HepG2 (cell line): ENCODE results near the gene CAMK1D. TPM values are rescaled to one million over a fixed set of nuclear protein-coding genes. Genes with fewer than 3 reads are reported as not detected.

Experiments used
- ATAC-seq: fragments of 200-7000 bp; cut with Tn5 transposase; 3 replicates; pipeline ENCODE4 v1.9.1; 2020; ENCODE audit warnings: mild to moderate bottlenecking, moderate library complexity
- BruUV-seq: library from RNA; stranded (reverse); fragments of 400-500 nt; replicated peaks from 2 replicates; lab custom pipeline; 2021; lab: Mats Ljungman, UMichigan
- CTCF ChIA-PET: fragments of 300-600 bp; formaldehyde crosslinking; extraction: SDS; loops from one replicate; lab custom pipeline; 2021; ENCODE audit warnings: low total read pairs, inconsistent platforms, low intra/inter-chr PET ratio; lab: Yijun Ruan, JAX
- POLR2A ChIA-PET: fragments of 350-600 bp; sonication (Branson Sonifier 250); formaldehyde crosslinking; loops from one replicate; lab custom pipeline; 2020; ENCODE audit warnings: antibody characterized with exemption, inconsistent platforms; lab: Yijun Ruan, JAX
- DNase-seq: peaks from one replicate; pipeline ENCODE4 v3.0.0-alpha.2; 2015; ENCODE audit warnings: low spot score
- FAIRE-seq: peaks from 3 replicates; lab custom pipeline; 2011; peaks lifted over from hg19 to GRCh38; lab: Jason Lieb, UNC
- H2AFZ ChIP-seq: one replicate; pipeline ENCODE4 v1.6.1; 2011; ENCODE audit warnings: low read length, inconsistent platforms
- H3K27ac ChIP-seq: fragments of 300-600 bp; 3 replicates; pipeline ENCODE4 v1.8.0; 2011; ENCODE audit warnings: mixed run types, mild to moderate bottlenecking, mixed read lengths, low read length, inconsistent platforms; ENCODE audit not compliant: insufficient read depth; ENCODE audit errors: extremely low read length
- H3K27me3 ChIP-seq, 2 experiments: fragments of 200-600 bp in 1 of 2; 2 replicates in 1 of 2; 3 replicates in 1 of 2; pipeline versions ENCODE4 v1.6.0 to v1.8.0; 2011; ENCODE audit warnings: low read length in 2 of 2, mild to moderate bottlenecking in 2 of 2, moderate library complexity in 2 of 2, inconsistent platforms in 1 of 2; ENCODE audit not compliant: insufficient read depth in 2 of 2, control insufficient read depth in 1 of 2
- H3K36me3 ChIP-seq, 2 experiments: fragments of 200-600 bp in 1 of 2; replicated peaks in 1 of 2; 2 replicates in 1 of 2; 3 replicates in 1 of 2; pipeline versions ENCODE4 v1.5.1 to v1.8.0; 2011; ENCODE audit warnings: low read length in 2 of 2, inconsistent platforms in 1 of 2; ENCODE audit not compliant: insufficient read depth in 2 of 2, control insufficient read depth in 1 of 2
- H3K4me1 ChIP-seq: 2 replicates; pipeline ENCODE4 v1.5.1; 2012; ENCODE audit warnings: low read length, inconsistent platforms; ENCODE audit not compliant: insufficient read depth
- H3K4me2 ChIP-seq: 2 replicates; pipeline ENCODE4 v1.6.0; 2011; ENCODE audit warnings: low read depth, low read length, inconsistent platforms
- H3K4me3 ChIP-seq, 3 experiments: fragments of 200-600 bp in 1 of 3; sonication (generic), shearing (Covaris generic) in 1 of 3; replicated peaks in 1 of 3; 2 replicates each; pipeline ENCODE4 v1.5.1; 2011 to 2016; ENCODE audit warnings: low read length in 3 of 3, inconsistent platforms in 2 of 3, low read depth in 2 of 3, mild to moderate bottlenecking in 2 of 3, control low read depth in 1 of 3, mixed read lengths in 1 of 3; ENCODE audit not compliant: insufficient read depth in 1 of 3
- H3K79me2 ChIP-seq: one replicate; pipeline ENCODE4 v1.6.1; 2011; ENCODE audit warnings: low read length, inconsistent platforms; ENCODE audit not compliant: insufficient read depth
- H3K9ac ChIP-seq: 2 replicates; pipeline ENCODE4 v1.6.0; 2011; ENCODE audit warnings: mild to moderate bottlenecking, low read depth, low read length, inconsistent platforms; ENCODE audit not compliant: insufficient read depth
- H3K9me3 ChIP-seq: 2 replicates; pipeline ENCODE4 v1.5.1; 2012; ENCODE audit warnings: mild to moderate bottlenecking, low read length
- H4K20me1 ChIP-seq: 2 replicates; pipeline ENCODE4 v1.6.0; 2011; ENCODE audit warnings: inconsistent platforms, mild to moderate bottlenecking, low read length, moderate library complexity; ENCODE audit not compliant: insufficient read depth
- CHD4 ChIP-seq: fragments of 200-600 bp; sonication (generic); IDR thresholded peaks from 2 replicates; pipeline ENCODE4 v1.7.0; 2017; ENCODE audit warnings: mild to moderate bottlenecking, low read length, borderline replicate concordance
- HNRNPL ChIP-seq: fragments of 200-400 bp; formaldehyde crosslinking; IDR thresholded peaks from 2 replicates; pipeline ENCODE4 v1.6.1; 2017; ENCODE audit warnings: mild to moderate bottlenecking, low read depth, low read length
- PLRG1 ChIP-seq: fragments of 450-650 bp; conservative IDR thresholded peaks from 2 replicates; pipeline ENCODE4 v1.6.1; 2016
- PRMT3 ChIP-seq: sonication (generic); formaldehyde crosslinking; IDR thresholded peaks from 2 replicates; pipeline ENCODE4 v1.8.1; 2022; ENCODE audit warnings: low read depth, mild to moderate bottlenecking, moderate library complexity, missing genetic modification reagents, borderline replicate concordance
- SRSF9 ChIP-seq: fragments of 200-400 bp; formaldehyde crosslinking; IDR thresholded peaks from 2 replicates; pipeline ENCODE4 v1.6.1; 2018; ENCODE audit warnings: borderline replicate concordance, mild to moderate bottlenecking, low read depth, low read length; ENCODE audit not compliant: insufficient read depth, poor library complexity, severe bottlenecking
- ZNF17 ChIP-seq: sonication (generic); formaldehyde crosslinking; IDR thresholded peaks from 2 replicates; pipeline ENCODE4 v1.5.0; 2020; ENCODE audit warnings: mild to moderate bottlenecking, missing genetic modification reagents
- ZNF512B ChIP-seq: sonication (generic); formaldehyde crosslinking; IDR thresholded peaks from 2 replicates; pipeline ENCODE4 v1.5.1; 2020; ENCODE audit warnings: missing genetic modification reagents, mild to moderate bottlenecking, borderline replicate concordance
- ZNF530 ChIP-seq: sonication (generic); formaldehyde crosslinking; IDR thresholded peaks from 2 replicates; pipeline ENCODE4 v1.5.0; 2020; ENCODE audit warnings: low read depth, mild to moderate bottlenecking, missing genetic modification reagents
- WGBS: methylation state at CpG from one replicate; pipeline ENCODE4 v1.1.6; 2017; ENCODE audit warnings: low lambda C conversion rate; 5-methylcytosine and 5-hydroxymethylcytosine counted together
- in situ Hi-C: cut with HindIII; loops from 2 replicates; pipeline ENCODE4 v1.10.0; 2017; ENCODE audit warnings: low pct_unique_long_range_greater_than_20kb; ENCODE audit not compliant: extremely low pct_ligation_motif_present
- intact Hi-C: fragments of 100-400 bp; cut with micrococcal nuclease; formaldehyde crosslinking; loops from one replicate; pipeline ENCODE4 v1.10.0; 2022; ENCODE audit not compliant: unreplicated experiment
- polyA plus RNA-seq, 8 experiments: library from polyadenylated mRNA; depleted of rRNA in 3 of 8; stranded (reverse) in 7 of 8; unstranded in 1 of 8; fragments of >200 nt; fragmentation: Illumina TruSeq in 4 of 8; extraction: Trizol in 4 of 8; gene quantifications; 2 replicates each; pipeline versions ENCODE4 v1.2.1 to v1.2.3, GENCODE V29; 2011 to 2016; ENCODE audit warnings: low read depth in 4 of 8, missing spikeins in 1 of 8, mixed read lengths in 1 of 8; ENCODE audit not compliant: insufficient read depth in 1 of 8
- total RNA-seq, 5 experiments: library from RNA; depleted of rRNA; stranded (reverse); fragments of >200 nt; fragmentation: Illumina TruSeq; extraction: Trizol; gene quantifications; 2 replicates each; pipeline ENCODE4 v1.2.3, GENCODE V29; 2016; ENCODE audit warnings: low read depth in 1 of 5
- TF ChIP-seq, protein P1 (sequence below): sonication (generic); formaldehyde crosslinking; IDR thresholded peaks from 2 replicates; pipeline ENCODE4 v1.5.1; 2020; ENCODE audit warnings: mild to moderate bottlenecking, missing genetic modification reagents, borderline replicate concordance

CAMK1D gene
- total and polyA plus RNA-seq, 2 of the 13 experiments (the other 11 are each of a cell fraction or from before 2014, with no cell fraction given), result under 0.01 TPM; not detected in 1

- no peak overlapping the region for H3K4me3 ChIP-seq
- H3K4me2 ChIP-seq, result no peak overlapping the region
- H4K20me1 ChIP-seq, result no peaks in the 10 kb centered on the region
- H3K27ac ChIP-seq, result no peak overlapping the region
- no peak overlapping the region for H3K9ac ChIP-seq
- no peak overlapping the region for H2AFZ ChIP-seq
- no peaks in the 10 kb centered on the region for H3K4me1 ChIP-seq
- ATAC-seq (no peak), DNase-seq (no peak)
- no peaks in the 10 kb centered on the region for H3K9me3 ChIP-seq
- TF ChIP-seq ZNF512B (CRISPR knock-in tag), result no peak
- TF ChIP-seq, protein P1, sequence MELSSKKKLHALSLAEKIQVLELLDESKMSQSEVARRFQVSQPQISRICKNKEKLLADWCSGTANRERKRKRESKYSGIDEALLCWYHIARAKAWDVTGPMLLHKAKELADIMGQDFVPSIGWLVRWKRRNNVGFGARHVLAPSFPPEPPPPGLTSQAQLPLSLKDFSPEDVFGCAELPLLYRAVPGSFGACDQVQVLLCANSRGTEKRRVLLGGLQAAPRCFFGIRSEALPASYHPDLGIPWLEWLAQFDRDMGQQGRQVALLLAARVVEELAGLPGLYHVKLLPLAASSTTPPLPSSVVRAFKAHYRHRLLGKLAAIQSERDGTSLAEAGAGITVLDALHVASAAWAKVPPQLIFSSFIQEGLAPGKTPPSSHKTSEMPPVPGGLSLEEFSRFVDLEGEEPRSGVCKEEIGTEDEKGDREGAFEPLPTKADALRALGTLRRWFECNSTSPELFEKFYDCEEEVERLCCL (CRISPR knock-in tag), result no peak
- TF ChIP-seq, all 625 proteins: peak for 0
- Histone ChIP-seq H3K27me3 (no peaks in the 10 kb centered on the region), H3K36me3 (no peaks in the 10 kb centered on the region), H3K79me2 (no peaks in the 10 kb centered on the region)
- in situ Hi-C loops (no loop called here), intact Hi-C loops (no loop called here)
- POLR2A ChIA-PET, result no interaction called here
- CTCF ChIA-PET, result no interaction called here
- no TSS peak for BruUV-seq
- 52% methylated on average over 1 of the region's 1 CpG for WGBS
- no peak for FAIRE-seq
Measured at GRCh38 chr10:12518024-12518423, 168.7 kb downstream of the CAMK1D start.

DNA sequence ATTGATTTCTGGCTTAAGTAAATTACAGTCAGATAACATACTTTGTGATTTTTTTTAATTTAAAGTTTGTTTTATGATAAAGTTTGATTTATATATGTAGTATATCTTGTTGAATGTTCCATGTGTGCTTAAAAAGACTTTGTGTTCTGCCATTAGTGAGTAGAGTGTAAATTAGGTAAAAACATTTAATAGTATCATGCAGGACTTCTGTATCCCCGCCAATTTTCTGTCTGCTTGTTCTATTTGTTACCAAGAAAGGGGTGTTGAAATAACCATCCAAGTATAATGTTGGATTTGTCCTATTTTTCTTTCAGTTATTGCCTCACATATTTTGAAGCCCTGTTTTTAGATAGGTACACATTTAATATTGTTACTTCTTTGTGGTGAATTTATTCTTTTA, 172.1 kb downstream of the CAMK1D start:
- no peak overlapping the region for H3K4me2 ChIP-seq
- ATAC-seq (no peak), FAIRE-seq (no peak)
- H3K9me3 ChIP-seq, result no peaks in the 10 kb centered on the region
- POLR2A ChIA-PET, result no interaction called here
- intact Hi-C loops, result no loop called here
- H3K4me1 ChIP-seq, result no peaks in the 10 kb centered on the region
- H3K36me3 ChIP-seq, result no peaks in the 10 kb centered on the region
- WGBS, result 3% methylated on average over 1 of the region's 1 CpG
- BruUV-seq, result no TSS peak
- no peak overlapping the region for H3K4me3 ChIP-seq
- H4K20me1 ChIP-seq, result no peaks in the 10 kb centered on the region
- H3K79me2 ChIP-seq, result no peaks in the 10 kb centered on the region
- no peak overlapping the region for H3K27ac ChIP-seq
- CTCF ChIA-PET, result no interaction called here
- TF ChIP-seq ZNF17, result no peak
- no peak for TF ChIP-seq ZNF530 (CRISPR knock-in tag)
- TF ChIP-seq PRMT3, result no peak
- TF ChIP-seq SRSF9, result no peak
- TF ChIP-seq HNRNPL, result no peak
- no peak for TF ChIP-seq PLRG1
- no peak for TF ChIP-seq CHD4
- TF ChIP-seq, all 625 proteins: peak for 0
- Histone ChIP-seq H3K27me3 (no peaks in the 10 kb centered on the region), H2AFZ (no peak overlapping the region), H3K9ac (no peak overlapping the region)
- DNase-seq, result no peak
- in situ Hi-C loops, result no loop called here
